Large intestine (tissue), 3 donors: ENCODE data around the gene NOS1. TPM values are rescaled to one million over a fixed set of nuclear protein-coding genes. Genes with fewer than 3 reads are reported as not detected.
A peak's percentile ranks its signal among the peaks of the same experiment; 100 is the strongest.
"Not testable (repeated sequence)": the region's sequence is repeated elsewhere in the genome, so short reads cannot be mapped to it uniquely, and the experiment has no call there.

Experiments used
- DNase-seq, 2 donors: peaks; one replicate each; pipeline versions ENCODE4 v3.0.0 to v3.0.0-alpha.2; 2013
- H3K27ac ChIP-seq: one replicate; pipeline ENCODE4 v1.5.1; 2013; ENCODE audit warnings: low read length
- H3K27me3 ChIP-seq: 2 replicates; pipeline ENCODE4 v1.6.1; 2013; ENCODE audit warnings: low read length; ENCODE audit not compliant: control insufficient read depth, insufficient read depth
- H3K36me3 ChIP-seq: 2 replicates; pipeline ENCODE4 v1.6.1; 2013; ENCODE audit warnings: low read length; ENCODE audit not compliant: control insufficient read depth, insufficient read depth
- H3K4me1 ChIP-seq: one replicate; pipeline ENCODE4 v1.6.1; 2013; ENCODE audit warnings: low read length; ENCODE audit not compliant: control insufficient read depth, insufficient read depth
- H3K4me3 ChIP-seq: one replicate; pipeline ENCODE4 v1.5.1; 2013; ENCODE audit warnings: low read length
- H3K9me3 ChIP-seq: one replicate; pipeline ENCODE4 v1.6.1; 2013; ENCODE audit warnings: mild to moderate bottlenecking, low read depth, low read length, moderate library complexity; ENCODE audit not compliant: control insufficient read depth
- WGBS: methylation state at CpG from one replicate; pipeline ENCODE4 v1.1.5; 2013; ENCODE audit warnings: low lambda C conversion rate; ENCODE audit not compliant: insufficient coverage; 5-methylcytosine and 5-hydroxymethylcytosine counted together
- polyA plus RNA-seq: library from polyadenylated mRNA; unstranded; fragments of 120-200 nt; gene quantifications from one replicate; pipeline ENCODE4 v1.2.1, GENCODE V29; 2013

The NOS1 gene
- polyA plus RNA-seq, 1 donor, result 11.5 TPM

- not testable (repeated sequence) for H3K4me1 ChIP-seq, H3K4me3 ChIP-seq, H3K9me3 ChIP-seq, H3K36me3 ChIP-seq, H3K27ac ChIP-seq, DNase-seq, H3K27me3 ChIP-seq
- WGBS, result no CpG with 5 or more reads among the region's 8 CpGs
These were observed 161.3 kb downstream of the NOS1 start for GRCh38 chr12:117199956-117200744.

GRCh38 chr12:117196334-117196733, 165.1 kb downstream of the NOS1 start:
- H3K9me3 ChIP-seq, H3K36me3 ChIP-seq, H3K4me3 ChIP-seq, H3K27ac ChIP-seq, H3K27me3 ChIP-seq, H3K4me1 ChIP-seq, DNase-seq: not testable (repeated sequence)
- WGBS, result no CpG with 5 or more reads among the region's 6 CpGs

- not testable (repeated sequence) for H3K27ac ChIP-seq, H3K4me1 ChIP-seq, H3K9me3 ChIP-seq, DNase-seq, H3K4me3 ChIP-seq, H3K36me3 ChIP-seq, H3K27me3 ChIP-seq
- no CpG with 5 or more reads among the region's 9 CpGs for WGBS
These were observed 166.4 kb downstream of the NOS1 start for GRCh38 chr12:117195027-117195426.

- H3K27me3 ChIP-seq, result peaks cover 8% of the 10 kb centered on the region
- no peak overlapping the region for H3K4me3 ChIP-seq
- peaks cover 4% of the 10 kb centered on the region for H3K4me1 ChIP-seq
- no peaks in the 10 kb centered on the region for H3K9me3 ChIP-seq
- H3K36me3 ChIP-seq, result no peaks in the 10 kb centered on the region
- WGBS, result no CpG with 5 or more reads among the region's 3 CpGs
- DNase-seq, result no peak
- H3K27ac ChIP-seq, result no peak overlapping the region
These were observed 167.5 kb downstream of the NOS1 start for GRCh38 chr12:117193903-117194302.

- not testable (repeated sequence) for DNase-seq, H3K4me3 ChIP-seq, H3K4me1 ChIP-seq, H3K27me3 ChIP-seq, H3K9me3 ChIP-seq, H3K36me3 ChIP-seq, H3K27ac ChIP-seq
- WGBS, result 91% methylated on average over 4 of the region's 9 CpGs
These were observed 168.8 kb downstream of the NOS1 start for GRCh38 chr12:117192581-117192980.

- DNase-seq, result no peak
- Histone ChIP-seq H3K4me3 (no peak overlapping the region), H3K27ac (no peak overlapping the region), H3K9me3 (no peaks in the 10 kb centered on the region), H3K36me3 (no peaks in the 10 kb centered on the region), H3K27me3 (peaks cover 8% of the 10 kb centered on the region), H3K4me1 (peaks cover 4% of the 10 kb centered on the region)
- no CpG with 5 or more reads among the region's 2 CpGs for WGBS
These were observed 169.4 kb downstream of the NOS1 start for GRCh38 chr12:117192057-117192456.

GRCh38 chr12:117190210-117190781, 171.1 kb downstream of the NOS1 start, which contains the start of gene FBXO21:
TSS of gene FBXO21 (minus strand) at chr12:117190470. CDS start at chr12:117190456, 14 bp downstream.
- Histone ChIP-seq H3K9me3 (no peaks in the 10 kb centered on the region), H3K27ac (peak within 1 kb of the TSS; percentile 45), H3K4me1 (peaks cover 4% of the 10 kb centered on the region), H3K27me3 (peaks cover 8% of the 10 kb centered on the region), H3K36me3 (peaks cover 5% of the 10 kb centered on the region), H3K4me3 (peak within 1 kb of the TSS; percentile 85)
- DNase-seq, result peak; percentile 84 to 90
- no CpG with 5 or more reads among the region's 59 CpGs for WGBS

GRCh38 chr12:117189725-117190209, 171.7 kb downstream of the NOS1 start:
- DNase-seq, result peak; percentile 4 to 61
- H3K9me3 ChIP-seq, result no peaks in the 10 kb centered on the region
- peaks cover 4% of the 10 kb centered on the region for H3K4me1 ChIP-seq
- peaks cover 8% of the 10 kb centered on the region for H3K27me3 ChIP-seq
- WGBS, result no CpG with 5 or more reads among the region's 52 CpGs
- H3K4me3 ChIP-seq, result peak overlapping the region; percentile 85
- peak overlapping the region; percentile 45 for H3K27ac ChIP-seq
- peaks cover 7% of the 10 kb centered on the region for H3K36me3 ChIP-seq

- peak; percentile 30 to 58 for DNase-seq
- H3K27ac ChIP-seq, result peak overlapping the region; percentile 45
- peaks cover 8% of the 10 kb centered on the region for H3K27me3 ChIP-seq
These were observed 172.3 kb downstream of the NOS1 start for GRCh38 chr12:117188961-117189724.

GRCh38 chr12:117188121-117188665, 173.2 kb downstream of the NOS1 start:
- Histone ChIP-seq H3K27me3 (peaks cover 8% of the 10 kb centered on the region), H3K9me3 (no peaks in the 10 kb centered on the region), H3K4me3 (no peak overlapping the region), H3K36me3 (peaks cover 13% of the 10 kb centered on the region), H3K27ac (no peak overlapping the region), H3K4me1 (peaks cover 4% of the 10 kb centered on the region)
- 79% methylated on average over 3 of the region's 12 CpGs for WGBS
- DNase-seq, result no peak

More at GRCh38 chr12:117188961-117189724, 172.3 kb downstream of the NOS1 start:
- WGBS, result no CpG with 5 or more reads among the region's 25 CpGs
- H3K36me3 ChIP-seq, result peaks cover 12% of the 10 kb centered on the region
- H3K9me3 ChIP-seq, result no peaks in the 10 kb centered on the region
- peak overlapping the region; percentile 85 for H3K4me3 ChIP-seq
- H3K4me1 ChIP-seq, result peaks cover 4% of the 10 kb centered on the region
